B cell (primary cell): Measurements from ENCODE around the gene CHST4.

Source experiments
- EZH2 ChIP-seq: IDR thresholded peaks from 2 replicates; pipeline ENCODE4 v1.6.1; 2012; ENCODE audit warnings: borderline replicate concordance, low read depth, mild to moderate bottlenecking, moderate library complexity, low read length; ENCODE audit not compliant: insufficient read depth, poor library complexity, severe bottlenecking
- TF ChIP-seq, protein P1 (sequence below): fragments of 200-600 bp; IDR thresholded peaks from one replicate; pipeline ENCODE4 v1.8.0; 2022; ENCODE audit warnings: antibody characterized with exemption, mild to moderate bottlenecking

DNA sequence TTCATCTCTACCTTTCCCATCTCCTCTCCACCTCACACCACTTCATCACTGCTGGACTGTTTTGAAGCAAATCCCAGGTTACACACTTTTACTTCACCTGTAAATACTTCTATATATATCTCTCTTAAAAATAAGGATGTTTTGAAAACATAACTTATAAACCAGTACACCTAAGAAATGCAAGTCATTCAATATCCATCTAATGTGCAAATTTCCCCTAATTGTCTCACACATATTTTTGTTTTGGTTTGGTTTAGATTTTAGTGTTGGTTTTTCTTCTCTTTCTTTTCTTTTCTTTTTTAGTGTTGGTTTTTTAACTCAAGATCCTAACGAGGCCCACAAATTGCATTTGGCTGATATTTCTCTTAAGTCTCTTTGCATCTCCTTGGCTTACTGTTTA, 19.2 kb upstream of the CHST4 start:
- TF ChIP-seq, protein P1, sequence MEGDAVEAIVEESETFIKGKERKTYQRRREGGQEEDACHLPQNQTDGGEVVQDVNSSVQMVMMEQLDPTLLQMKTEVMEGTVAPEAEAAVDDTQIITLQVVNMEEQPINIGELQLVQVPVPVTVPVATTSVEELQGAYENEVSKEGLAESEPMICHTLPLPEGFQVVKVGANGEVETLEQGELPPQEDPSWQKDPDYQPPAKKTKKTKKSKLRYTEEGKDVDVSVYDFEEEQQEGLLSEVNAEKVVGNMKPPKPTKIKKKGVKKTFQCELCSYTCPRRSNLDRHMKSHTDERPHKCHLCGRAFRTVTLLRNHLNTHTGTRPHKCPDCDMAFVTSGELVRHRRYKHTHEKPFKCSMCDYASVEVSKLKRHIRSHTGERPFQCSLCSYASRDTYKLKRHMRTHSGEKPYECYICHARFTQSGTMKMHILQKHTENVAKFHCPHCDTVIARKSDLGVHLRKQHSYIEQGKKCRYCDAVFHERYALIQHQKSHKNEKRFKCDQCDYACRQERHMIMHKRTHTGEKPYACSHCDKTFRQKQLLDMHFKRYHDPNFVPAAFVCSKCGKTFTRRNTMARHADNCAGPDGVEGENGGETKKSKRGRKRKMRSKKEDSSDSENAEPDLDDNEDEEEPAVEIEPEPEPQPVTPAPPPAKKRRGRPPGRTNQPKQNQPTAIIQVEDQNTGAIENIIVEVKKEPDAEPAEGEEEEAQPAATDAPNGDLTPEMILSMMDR, result no peak
- TF ChIP-seq EZH2, result no peak
